Type B pancreatic cell (in vitro differentiated cells): ENCODE measurements around the gene PRKCE. TPM values are rescaled to one million over a fixed set of nuclear protein-coding genes. Genes with fewer than 3 reads are reported as not detected.
"Not testable (repeated sequence)": the region's sequence is repeated elsewhere in the genome, so short reads cannot be mapped to it uniquely, and the experiment has no call there.

Experiments
- DNase-seq: peaks from one replicate; pipeline ENCODE4 v3.0.0; 2021; ENCODE audit warnings: mixed read lengths; ENCODE audit not compliant: unreplicated experiment; ENCODE audit errors: extremely low spot score
- H3K27ac Mint-ChIP-seq: 2 replicates; pipeline ENCODE4 v1.8.0; 2021; ENCODE audit warnings: mild to moderate bottlenecking, mixed read lengths
- H3K27me3 Mint-ChIP-seq: 2 replicates; pipeline ENCODE4 v1.8.0; 2021; ENCODE audit warnings: mixed read lengths
- H3K36me3 Mint-ChIP-seq: 2 replicates; pipeline ENCODE4 v1.8.0; 2021; ENCODE audit warnings: mixed read lengths
- H3K4me1 Mint-ChIP-seq: one replicate; pipeline ENCODE4 v1.8.0; 2021; ENCODE audit warnings: mixed read lengths; ENCODE audit not compliant: unreplicated experiment
- H3K4me3 Mint-ChIP-seq: 2 replicates; pipeline ENCODE4 v1.8.0; 2021; ENCODE audit warnings: mild to moderate bottlenecking, mixed read lengths
- H3K9me3 Mint-ChIP-seq: 2 replicates; pipeline ENCODE4 v1.8.0; 2021; ENCODE audit warnings: mixed read lengths
- total RNA-seq: library from RNA; stranded (reverse); gene quantifications from 2 replicates; pipeline ENCODE4 v1.2.1, GENCODE V29; 2021; ENCODE audit warnings: low replicate concordance
- TF ChIP-seq, protein P1 (sequence below): fragments of 200-600 bp; sonication (generic); conservative IDR thresholded peaks from 2 replicates; pipeline ENCODE4 v1.5.0; 2021; ENCODE audit warnings: antibody characterized with exemption, mild to moderate bottlenecking

PRKCE gene
- total RNA-seq, 1 donor from 2014 or later: 21.2 TPM

DNA sequence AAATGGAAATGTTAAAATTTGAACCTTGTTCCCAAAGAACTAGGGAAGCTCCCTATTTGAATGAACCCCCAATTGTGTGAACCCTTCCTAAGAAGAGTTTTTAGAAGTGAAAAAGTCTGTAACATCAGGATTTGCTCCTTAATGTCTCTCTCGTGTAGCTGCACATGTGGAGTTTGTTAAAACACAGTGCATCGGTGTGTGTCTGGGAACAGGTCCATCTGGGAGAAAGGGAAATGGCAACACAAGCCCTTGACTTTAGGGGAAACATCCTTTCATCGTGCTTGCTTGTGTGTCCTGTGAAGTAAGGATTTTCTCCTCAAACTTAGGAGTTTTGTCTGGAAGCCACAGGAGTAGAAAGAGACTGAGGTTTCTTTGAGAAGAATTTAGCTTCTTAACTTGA, 203.9 kb downstream of the PRKCE start:
- DNase-seq: no peak
- TF ChIP-seq, protein P1, sequence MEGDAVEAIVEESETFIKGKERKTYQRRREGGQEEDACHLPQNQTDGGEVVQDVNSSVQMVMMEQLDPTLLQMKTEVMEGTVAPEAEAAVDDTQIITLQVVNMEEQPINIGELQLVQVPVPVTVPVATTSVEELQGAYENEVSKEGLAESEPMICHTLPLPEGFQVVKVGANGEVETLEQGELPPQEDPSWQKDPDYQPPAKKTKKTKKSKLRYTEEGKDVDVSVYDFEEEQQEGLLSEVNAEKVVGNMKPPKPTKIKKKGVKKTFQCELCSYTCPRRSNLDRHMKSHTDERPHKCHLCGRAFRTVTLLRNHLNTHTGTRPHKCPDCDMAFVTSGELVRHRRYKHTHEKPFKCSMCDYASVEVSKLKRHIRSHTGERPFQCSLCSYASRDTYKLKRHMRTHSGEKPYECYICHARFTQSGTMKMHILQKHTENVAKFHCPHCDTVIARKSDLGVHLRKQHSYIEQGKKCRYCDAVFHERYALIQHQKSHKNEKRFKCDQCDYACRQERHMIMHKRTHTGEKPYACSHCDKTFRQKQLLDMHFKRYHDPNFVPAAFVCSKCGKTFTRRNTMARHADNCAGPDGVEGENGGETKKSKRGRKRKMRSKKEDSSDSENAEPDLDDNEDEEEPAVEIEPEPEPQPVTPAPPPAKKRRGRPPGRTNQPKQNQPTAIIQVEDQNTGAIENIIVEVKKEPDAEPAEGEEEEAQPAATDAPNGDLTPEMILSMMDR: no peak
- Mint-ChIP-seq H3K27me3 (no peaks in the 10 kb centered on the region), H3K4me1 (peaks cover 26% of the 10 kb centered on the region), H3K4me3 (no peak overlapping the region), H3K36me3 (peaks cover 8% of the 10 kb centered on the region), H3K27ac (no peak overlapping the region), H3K9me3 (no peaks in the 10 kb centered on the region)

- H3K27ac Mint-ChIP-seq: no peak overlapping the region
- H3K9me3 Mint-ChIP-seq: no peaks in the 10 kb centered on the region
- H3K36me3 Mint-ChIP-seq: peaks cover 8% of the 10 kb centered on the region
- DNase-seq: no peak
- H3K27me3 Mint-ChIP-seq: no peaks in the 10 kb centered on the region
- TF ChIP-seq, protein P1: no peak
- peaks cover 34% of the 10 kb centered on the region for H3K4me1 Mint-ChIP-seq
- no peak overlapping the region for H3K4me3 Mint-ChIP-seq
These were observed 205.2 kb downstream of the PRKCE start for GRCh38 chr2:45856391-45857274.

GRCh38 chr2:45857275-45857609, 205.8 kb downstream of the PRKCE start:
- DNase-seq: no peak
- Mint-ChIP-seq H3K27ac (no peak overlapping the region), H3K27me3 (no peaks in the 10 kb centered on the region), H3K4me3 (no peak overlapping the region), H3K9me3 (no peaks in the 10 kb centered on the region), H3K4me1 (peaks cover 30% of the 10 kb centered on the region), H3K36me3 (peaks cover 5% of the 10 kb centered on the region)
- TF ChIP-seq, protein P1: no peak

GRCh38 chr2:45857867-45858520, 206.5 kb downstream of the PRKCE start:
- Mint-ChIP-seq H3K27me3 (no peaks in the 10 kb centered on the region), H3K4me3 (no peak overlapping the region), H3K36me3 (peaks cover 3% of the 10 kb centered on the region), H3K27ac (no peak overlapping the region), H3K4me1 (peaks cover 23% of the 10 kb centered on the region), H3K9me3 (no peaks in the 10 kb centered on the region)
- no peak for DNase-seq
- TF ChIP-seq, protein P1: no peak

GRCh38 chr2:45858872-45859271, 207.4 kb downstream of the PRKCE start:
- H3K27me3 Mint-ChIP-seq, H3K36me3 Mint-ChIP-seq, DNase-seq, H3K4me3 Mint-ChIP-seq, H3K27ac Mint-ChIP-seq, H3K9me3 Mint-ChIP-seq: not testable (repeated sequence)
- peaks cover 22% of the 10 kb centered on the region for H3K4me1 Mint-ChIP-seq

DNA sequence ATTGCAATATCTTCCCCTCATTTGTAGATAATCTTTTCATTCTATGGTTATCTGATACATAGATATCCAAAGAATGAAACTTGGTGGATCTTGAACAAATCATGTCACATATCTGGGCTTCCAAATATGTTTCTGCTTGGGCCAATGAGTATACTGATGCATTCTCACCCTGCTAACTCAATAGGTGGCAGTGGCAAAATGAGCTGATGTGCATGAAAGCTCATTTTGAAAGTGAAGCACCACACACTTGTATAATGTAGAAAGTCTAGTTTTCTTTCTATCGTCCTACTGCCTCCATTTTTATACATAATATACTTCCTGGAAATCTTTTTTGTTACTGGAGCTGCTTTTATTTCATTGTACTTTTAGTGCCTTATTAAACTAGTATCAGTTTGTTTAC, 208.2 kb downstream of the PRKCE start:
- Mint-ChIP-seq H3K27me3 (no peaks in the 10 kb centered on the region), H3K9me3 (no peaks in the 10 kb centered on the region), H3K4me1 (peaks cover 22% of the 10 kb centered on the region), H3K36me3 (peaks cover 3% of the 10 kb centered on the region), H3K27ac (no peak overlapping the region), H3K4me3 (no peak overlapping the region)
- TF ChIP-seq, protein P1: no peak
- no peak for DNase-seq
